H1 (cell line): ENCODE results near the gene ENO4. TPM values are rescaled to one million over a fixed set of nuclear protein-coding genes. Genes with fewer than 3 reads are reported as not detected.

Source experiments
- CTCF ChIA-PET: fragments of 300-600 bp; sonication (Branson Sonifier 250); formaldehyde crosslinking; loops from one replicate; lab custom pipeline; 2021; ENCODE audit not compliant: partially characterized antibody; lab: Charles Lee
- POLR2A ChIA-PET: fragments of 300-600 bp; sonication (Branson Sonifier 250); formaldehyde crosslinking; loops from one replicate; lab custom pipeline; 2021; ENCODE audit warnings: inconsistent platforms; ENCODE audit not compliant: partially characterized antibody; lab: Charles Lee
- DNase-seq, 2 experiments: peaks; one replicate each; pipeline versions ENCODE4 v3.0.0 to v3.0.0-alpha.2; 2010 to 2022; ENCODE audit warnings: low spot score in 2 of 2, low read depth in 1 of 2, mixed read lengths in 1 of 2
- FAIRE-seq: peaks from 2 replicates; lab custom pipeline; 2011; peaks lifted over from hg19 to GRCh38; lab: Jason Lieb, UNC
- H2AFZ ChIP-seq: 2 replicates; pipeline ENCODE4 v1.8.1; 2012; ENCODE audit warnings: low read length, inconsistent platforms
- H2AK5ac ChIP-seq: 2 replicates; pipeline ENCODE4 v1.6.1; 2013; ENCODE audit warnings: low read depth, low read length
- H2BK120ac ChIP-seq: replicated peaks from 2 replicates; pipeline ENCODE3; 2013; ENCODE audit warnings: low read depth, low read length, inconsistent platforms
- H2BK12ac ChIP-seq: 2 replicates; pipeline ENCODE4 v1.6.1; 2013; ENCODE audit warnings: low read depth, low read length
- H2BK15ac ChIP-seq: 2 replicates; pipeline ENCODE4 v1.6.1; 2013; ENCODE audit warnings: low read length
- H2BK20ac ChIP-seq: 2 replicates; pipeline ENCODE4 v1.6.1; 2013; ENCODE audit warnings: low read length
- H2BK5ac ChIP-seq: 2 replicates; pipeline ENCODE4 v1.6.1; 2013; ENCODE audit warnings: low read depth, low read length
- H3K14ac ChIP-seq: 2 replicates; pipeline ENCODE4 v1.6.1; 2013; ENCODE audit warnings: inconsistent platforms; ENCODE audit not compliant: insufficient read length
- H3K18ac ChIP-seq: 2 replicates; pipeline ENCODE4 v1.6.1; 2013; ENCODE audit warnings: low read length; ENCODE audit errors: extremely low read depth
- H3K23ac ChIP-seq: 2 replicates; pipeline ENCODE4 v1.6.1; 2013; ENCODE audit warnings: inconsistent platforms; ENCODE audit not compliant: insufficient read length
- H3K23me2 ChIP-seq: 2 replicates; pipeline ENCODE4 v1.6.1; 2013; ENCODE audit warnings: low read depth, low read length
- H3K27ac ChIP-seq: 2 replicates; pipeline ENCODE4 v1.6.1; 2011; ENCODE audit warnings: low read depth, low read length, inconsistent platforms
- H3K27me3 ChIP-seq, 4 experiments: replicated peaks in 1 of 4; 1 replicate in 1 of 4; 2 replicates in 3 of 4; pipeline versions ENCODE4 v1.6.1 to v1.8.1; 2011 to 2013; ENCODE audit warnings: low read length in 3 of 4, mild to moderate bottlenecking in 3 of 4, inconsistent platforms in 2 of 4, mixed read lengths in 2 of 4, moderate library complexity in 1 of 4; ENCODE audit not compliant: control insufficient read depth in 3 of 4, insufficient read depth in 3 of 4; ENCODE audit errors: extremely low read depth in 1 of 4
- H3K36me3 ChIP-seq, 4 experiments: 2 replicates each; pipeline versions ENCODE4 v1.6.1 to v1.8.1; 2011 to 2013; ENCODE audit warnings: mild to moderate bottlenecking in 4 of 4, low read length in 3 of 4, moderate library complexity in 2 of 4, control low read depth in 1 of 4, inconsistent platforms in 1 of 4; ENCODE audit not compliant: insufficient read depth in 4 of 4, control insufficient read depth in 2 of 4
- H3K4ac ChIP-seq: replicated peaks from 2 replicates; pipeline ENCODE3; 2013; ENCODE audit warnings: low read length, low read depth, mixed read lengths, inconsistent platforms; ENCODE audit not compliant: insufficient read length
- H3K4me1 ChIP-seq, 4 experiments: replicated peaks in 1 of 4; 1 replicate in 1 of 4; 2 replicates in 3 of 4; pipeline versions ENCODE4 v1.6.1 to v1.8.1; 2011 to 2013; ENCODE audit warnings: low read length in 3 of 4, inconsistent platforms in 2 of 4, mixed read lengths in 1 of 4; ENCODE audit not compliant: insufficient read depth in 4 of 4, control insufficient read depth in 3 of 4
- H3K4me2 ChIP-seq, 2 experiments: 2 replicates each; pipeline versions ENCODE4 v1.6.1 to v1.8.1; 2011 to 2013; ENCODE audit warnings: low read depth in 2 of 2, low read length in 2 of 2, control low read depth in 1 of 2, inconsistent platforms in 1 of 2, mild to moderate bottlenecking in 1 of 2; ENCODE audit not compliant: insufficient read depth in 1 of 2
- H3K4me3 ChIP-seq, 4 experiments: fragments of 200-600, 300-600 bp in 1 of 4; sonication (generic), shearing (Covaris generic), sonication (Bioruptor Twin) in 1 of 4; 2 replicates each; pipeline versions ENCODE4 v1.5.1 to v1.8.1; 2011 to 2016; ENCODE audit warnings: low read length in 4 of 4, low read depth in 3 of 4, control low read depth in 2 of 4, inconsistent platforms in 2 of 4, mild to moderate bottlenecking in 2 of 4, mixed read lengths in 1 of 4, moderate library complexity in 1 of 4; ENCODE audit not compliant: insufficient read depth in 2 of 4; ENCODE audit errors: extremely low read depth in 1 of 4
- H3K56ac ChIP-seq: replicated peaks from 2 replicates; pipeline ENCODE3; 2013; ENCODE audit warnings: low read depth, mild to moderate bottlenecking, mixed read lengths, low read length, inconsistent platforms; ENCODE audit not compliant: insufficient read length
- H3K79me1 ChIP-seq: 2 replicates; pipeline ENCODE4 v1.6.1; 2013; ENCODE audit warnings: low read depth, low read length, control low read depth
- H3K79me2 ChIP-seq, 2 experiments: 2 replicates each; pipeline versions ENCODE4 v1.6.1 to v1.8.1; 2012 to 2013; ENCODE audit warnings: low read length in 2 of 2, mild to moderate bottlenecking in 2 of 2, inconsistent platforms in 1 of 2; ENCODE audit not compliant: insufficient read depth in 2 of 2, control insufficient read depth in 1 of 2
- H3K9ac ChIP-seq, 4 experiments: replicated peaks in 1 of 4; 1 replicate in 1 of 4; 2 replicates in 3 of 4; pipeline versions ENCODE4 v1.6.1 to v1.8.1; 2011 to 2013; ENCODE audit warnings: low read depth in 3 of 4, low read length in 3 of 4, control low read depth in 2 of 4, mild to moderate bottlenecking in 2 of 4, moderate library complexity in 2 of 4, inconsistent platforms in 1 of 4; ENCODE audit errors: extremely low read depth in 1 of 4
- H3K9me3 ChIP-seq, 2 experiments: 2 replicates each; pipeline versions ENCODE4 v1.6.1 to v1.8.1; 2012 to 2013; ENCODE audit warnings: mild to moderate bottlenecking in 2 of 2, moderate library complexity in 2 of 2, control low read depth in 1 of 2, inconsistent platforms in 1 of 2, low read depth in 1 of 2, low read length in 1 of 2, mixed read lengths in 1 of 2; ENCODE audit not compliant: insufficient read depth in 2 of 2
- H4K20me1 ChIP-seq, 2 experiments: replicated peaks in 1 of 2; 2 replicates each; pipeline versions ENCODE3 to v1.8.1; 2011 to 2013; ENCODE audit warnings: inconsistent platforms in 2 of 2, low read length in 2 of 2, mild to moderate bottlenecking in 1 of 2; ENCODE audit not compliant: insufficient read depth in 2 of 2, control insufficient read depth in 1 of 2
- H4K5ac ChIP-seq: 2 replicates; pipeline ENCODE4 v1.6.1; 2013; ENCODE audit warnings: low read length, low read depth, mixed read lengths, inconsistent platforms; ENCODE audit not compliant: insufficient read length
- H4K8ac ChIP-seq: 2 replicates; pipeline ENCODE4 v1.8.0; 2013; ENCODE audit warnings: mild to moderate bottlenecking, moderate library complexity, low read length, inconsistent platforms; ENCODE audit not compliant: insufficient read depth; ENCODE audit errors: extremely low read depth
- H4K91ac ChIP-seq: replicated peaks from 2 replicates; pipeline ENCODE3; 2013; ENCODE audit warnings: low read length, mixed read lengths, inconsistent platforms; ENCODE audit not compliant: insufficient read length
- CHD1 ChIP-seq: IDR thresholded peaks from 2 replicates; pipeline ENCODE4 v1.6.1; 2012; ENCODE audit warnings: low read depth, low read length, improper control_type of control experiment
- EZH2 ChIP-seq: fragments of 200-600 bp; sonication (generic); IDR thresholded peaks from 2 replicates; pipeline ENCODE4 v1.7.1; 2012; ENCODE audit warnings: low read depth, mild to moderate bottlenecking, moderate library complexity, low read length, inconsistent platforms; ENCODE audit not compliant: severe bottlenecking
- GABPA ChIP-seq: IDR thresholded peaks from 2 replicates; pipeline ENCODE4 v1.6.1; 2011; ENCODE audit warnings: mild to moderate bottlenecking, low read length, moderate library complexity, borderline replicate concordance; ENCODE audit not compliant: insufficient read depth
- KDM5A ChIP-seq: fragments of 200-600 bp; IDR thresholded peaks from 2 replicates; pipeline ENCODE4 v1.7.1; 2012; ENCODE audit warnings: mild to moderate bottlenecking, low read length, inconsistent platforms, mixed read lengths
- RXRA ChIP-seq: IDR thresholded peaks from 2 replicates; pipeline ENCODE4 v1.6.1; 2011; ENCODE audit warnings: low read depth, mild to moderate bottlenecking, low read length, moderate library complexity; ENCODE audit not compliant: insufficient read depth
- SUZ12 ChIP-seq: fragments of 200-600 bp; sonication (generic); IDR thresholded peaks from 2 replicates; pipeline ENCODE4 v1.6.1; 2012; ENCODE audit warnings: mild to moderate bottlenecking, inconsistent platforms, low read length, moderate library complexity, mixed read lengths
- WGBS, 2 experiments: shearing (Covaris generic) in 1 of 2; methylation state at CpG; one replicate each; pipeline versions ENCODE4 v1.1.6 to v1.1.7; 2013 to 2015; ENCODE audit warnings: low lambda C conversion rate in 2 of 2, mixed read lengths in 2 of 2, inconsistent platforms in 1 of 2, low coverage in 1 of 2, missing lambda C conversion rate in 1 of 2; ENCODE audit not compliant: insufficient replicate concordance in 2 of 2, insufficient coverage in 1 of 2, insufficient read length in 1 of 2; ENCODE audit errors: extremely low coverage in 1 of 2, missing lambda C conversion rate in 1 of 2; 5-methylcytosine and 5-hydroxymethylcytosine counted together
- polyA plus RNA-seq, 7 experiments: library from polyadenylated mRNA; depleted of rRNA in 3 of 7; stranded (reverse) in 5 of 7; unstranded in 2 of 7; fragments of >200 nt in 5 of 7; fragments of 200-250 nt in 2 of 7; gene quantifications; 1 replicate in 5 of 7; 2 replicates in 1 of 7; 4 replicates in 1 of 7; pipeline versions ENCODE4 v1.2.1 to v1.2.3, GENCODE V29; 2011 to 2013; ENCODE audit warnings: missing spikeins in 2 of 7, mixed read lengths in 2 of 7
- total RNA-seq: library from RNA; stranded (reverse); fragmentation: NEBNext Ultra II Directional; extraction: Animal tissue kit (Norgen Biotek cat#: 25700); gene quantifications from 2 replicates; pipeline ENCODE4 v1.2.1, GENCODE V29; 2021

The ENO4 gene
- total and polyA plus RNA-seq, 2 of the 8 experiments (the other 6 are each of a cell fraction or from before 2014, with no cell fraction given) = 0.77 TPM; not detected in 1

- DNase-seq = no peak
- POLR2A ChIA-PET = no interaction called here
- no peak overlapping the region for H3K23ac ChIP-seq
- TF ChIP-seq SUZ12 (no peak), EZH2 (no peak), CHD1 (no peak), RXRA (no peak), KDM5A (no peak), GABPA (no peak)
Measured at GRCh38 chr10:116868198-116868676, 18.9 kb downstream of the ENO4 start.

More at GRCh38 chr10:116868198-116868676, 18.9 kb downstream of the ENO4 start:
- Histone ChIP-seq H3K79me2 (no peaks in the 10 kb centered on the region), H3K9ac (no peak overlapping the region), H2BK12ac (no peak overlapping the region), H3K9me3 (peaks cover 0 to 4% of the 10 kb centered on the region in 2 experiments; a peak in 1 of 4 replicates), H2BK15ac (no peak overlapping the region), H3K23me2 (no peaks in the 10 kb centered on the region), H3K14ac (no peak overlapping the region), H2BK20ac (no peak overlapping the region), H3K56ac (no peak overlapping the region), H3K36me3 (no peaks in the 10 kb centered on the region; a peak in 2 of 8 replicates), H3K27ac (no peak overlapping the region), H3K18ac (no peak overlapping the region), H2AK5ac (no peak overlapping the region), H4K8ac (no peak overlapping the region), H3K4me1 (peaks cover 0 to 9% (median 2%) of the 10 kb centered on the region in 4 experiments; a peak in 3 of 7 replicates), H4K20me1 (no peaks in the 10 kb centered on the region), H2BK120ac (no peak overlapping the region), H3K27me3 (peaks cover 0 to 1% (median 0%) of the 10 kb centered on the region in 4 experiments; a peak in 2 of 7 replicates), H2BK5ac (no peak overlapping the region), H3K4me2 (no peak overlapping the region), H3K4ac (no peak overlapping the region), H3K79me1 (no peaks in the 10 kb centered on the region), H3K4me3 (no peak overlapping the region), H4K5ac (no peak overlapping the region), H4K91ac (no peak overlapping the region), H2AFZ (no peak overlapping the region)
- 64% methylated on average over 4 of the region's 4 CpGs; no CpG with 5 or more reads in 1 of the 2 experiments for WGBS, 2 experiments
- no peak for FAIRE-seq
- CTCF ChIA-PET = interaction anchor here (0.9 to 1.0 kb wide), 2 partner anchors 80 to 306 kb away, joined by 3 read pairs; no protein-coding TSS in a partner anchor
